ENCODE data around the gene TCF4.

TCF4 gene

GRCh38 chr18:55547705-55548056, 40.3 kb downstream of the TCF4 start:
- H3K9me3 Mint-ChIP-seq = peaks cover 7 to 11% of the 10 kb centered on the region in 2 donors

GRCh38 chr18:55546851-55547704, 40.9 kb downstream of the TCF4 start:
- H3K9me3 Mint-ChIP-seq = peaks cover 7 to 11% of the 10 kb centered on the region in 2 donors
- no peak overlapping the region for H3K27ac Mint-ChIP-seq
- DNase-seq (no peak), ATAC-seq (replicated peaks) (no peak)
- no peaks in the 10 kb centered on the region for H3K27me3 Mint-ChIP-seq
- no peaks in the 10 kb centered on the region for H3K36me3 Mint-ChIP-seq (ENCODE audit: insufficient read depth)
- no peaks in the 10 kb centered on the region for H3K4me1 Mint-ChIP-seq (ENCODE audit: low read depth in 2 of 2)
- H3K4me3 Mint-ChIP-seq = no peak overlapping the region

More at GRCh38 chr18:55547705-55548056, 40.3 kb downstream of the TCF4 start:
- no peaks in the 10 kb centered on the region for H3K27me3 Mint-ChIP-seq
- no peak for DNase-seq
- H3K4me1 Mint-ChIP-seq (ENCODE audit: low read depth in 2 of 2) = no peaks in the 10 kb centered on the region
- ATAC-seq (replicated peaks) = no peak
- no peak overlapping the region for H3K4me3 Mint-ChIP-seq
- H3K36me3 Mint-ChIP-seq (ENCODE audit: insufficient read depth) = no peaks in the 10 kb centered on the region
- no peak overlapping the region for H3K27ac Mint-ChIP-seq

- H3K9me3 Mint-ChIP-seq = peaks cover 0 to 4% of the 10 kb centered on the region in 2 donors
- no peaks in the 10 kb centered on the region for H3K27me3 Mint-ChIP-seq
- no peaks in the 10 kb centered on the region for H3K36me3 Mint-ChIP-seq (ENCODE audit: insufficient read depth)
- DNase-seq = no peak
- ATAC-seq (replicated peaks) = no peak
- H3K4me3 Mint-ChIP-seq = no peak overlapping the region
- no peaks in the 10 kb centered on the region for H3K4me1 Mint-ChIP-seq (ENCODE audit: low read depth in 2 of 2)
- H3K27ac Mint-ChIP-seq = no peak overlapping the region
Measured at GRCh38 chr18:55544014-55544413, 44.0 kb downstream of the TCF4 start.

- Mint-ChIP-seq H3K4me1 (ENCODE audit: low read depth in 2 of 2) (no peaks in the 10 kb centered on the region), H3K9me3 (peaks cover 0 to 7% of the 10 kb centered on the region in 2 donors), H3K27me3 (no peaks in the 10 kb centered on the region), H3K27ac (no peak overlapping the region), H3K36me3 (ENCODE audit: insufficient read depth) (no peaks in the 10 kb centered on the region), H3K4me3 (no peak overlapping the region)
- DNase-seq = no peak
- no peak for ATAC-seq (replicated peaks)
Measured at GRCh38 chr18:55543130-55543704, 44.8 kb downstream of the TCF4 start.

GRCh38 chr18:55541571-55541970, 46.4 kb downstream of the TCF4 start:
- no peak for DNase-seq

GRCh38 chr18:55539240-55539639, 48.8 kb downstream of the TCF4 start:
- peaks cover 0 to 7% of the 10 kb centered on the region in 2 donors for H3K9me3 Mint-ChIP-seq
- no peaks in the 10 kb centered on the region for H3K36me3 Mint-ChIP-seq (ENCODE audit: insufficient read depth)
- no peaks in the 10 kb centered on the region for H3K27me3 Mint-ChIP-seq
- ATAC-seq (replicated peaks) (no peak), DNase-seq (no peak)
- H3K27ac Mint-ChIP-seq = no peak overlapping the region
- no peaks in the 10 kb centered on the region for H3K4me1 Mint-ChIP-seq (ENCODE audit: low read depth in 2 of 2)
- no peak overlapping the region for H3K4me3 Mint-ChIP-seq

More at GRCh38 chr18:55541571-55541970, 46.4 kb downstream of the TCF4 start:
- ATAC-seq (replicated peaks) = no peak
- Mint-ChIP-seq H3K9me3 (peaks cover 0 to 7% of the 10 kb centered on the region in 2 donors), H3K27me3 (no peaks in the 10 kb centered on the region), H3K36me3 (ENCODE audit: insufficient read depth) (no peaks in the 10 kb centered on the region), H3K4me3 (no peak overlapping the region), H3K4me1 (ENCODE audit: low read depth in 2 of 2) (no peaks in the 10 kb centered on the region), H3K27ac (no peak overlapping the region)

GRCh38 chr18:55534996-55535395, 53.0 kb downstream of the TCF4 start:
- H3K27ac Mint-ChIP-seq = no peak overlapping the region
- no peak for DNase-seq
- ATAC-seq (replicated peaks) = no peak
- H3K27me3 Mint-ChIP-seq = no peaks in the 10 kb centered on the region
- peaks cover 0 to 2% of the 10 kb centered on the region in 2 donors for H3K9me3 Mint-ChIP-seq
- no peaks in the 10 kb centered on the region for H3K4me1 Mint-ChIP-seq (ENCODE audit: low read depth in 2 of 2)
- no peaks in the 10 kb centered on the region for H3K36me3 Mint-ChIP-seq (ENCODE audit: insufficient read depth)
- no peak overlapping the region for H3K4me3 Mint-ChIP-seq

GRCh38 chr18:55534547-55534946, 53.4 kb downstream of the TCF4 start:
- H3K27ac Mint-ChIP-seq = no peak overlapping the region

GRCh38 chr18:55530166-55530565, 57.8 kb downstream of the TCF4 start:
- Mint-ChIP-seq H3K27ac (no peak overlapping the region), H3K4me3 (no peak overlapping the region), H3K36me3 (ENCODE audit: insufficient read depth) (no peaks in the 10 kb centered on the region), H3K9me3 (no peaks in the 10 kb centered on the region), H3K27me3 (no peaks in the 10 kb centered on the region), H3K4me1 (ENCODE audit: low read depth in 2 of 2) (no peaks in the 10 kb centered on the region)
- DNase-seq (no peak), ATAC-seq (replicated peaks) (no peak)

More at GRCh38 chr18:55534547-55534946, 53.4 kb downstream of the TCF4 start:
- no peaks in the 10 kb centered on the region for H3K27me3 Mint-ChIP-seq
- H3K4me3 Mint-ChIP-seq = no peak overlapping the region
- no peaks in the 10 kb centered on the region for H3K36me3 Mint-ChIP-seq (ENCODE audit: insufficient read depth)
- H3K4me1 Mint-ChIP-seq (ENCODE audit: low read depth in 2 of 2) = no peaks in the 10 kb centered on the region
- ATAC-seq (replicated peaks) = no peak
- peaks cover 0 to 2% of the 10 kb centered on the region in 2 donors for H3K9me3 Mint-ChIP-seq
- DNase-seq = no peak

GRCh38 chr18:55529581-55529980, 58.4 kb downstream of the TCF4 start:
- DNase-seq = no peak
- Mint-ChIP-seq H3K27me3 (no peaks in the 10 kb centered on the region), H3K36me3 (ENCODE audit: insufficient read depth) (no peaks in the 10 kb centered on the region), H3K27ac (no peak overlapping the region), H3K9me3 (no peaks in the 10 kb centered on the region), H3K4me3 (no peak overlapping the region), H3K4me1 (ENCODE audit: low read depth in 2 of 2) (no peaks in the 10 kb centered on the region)
- no peak for ATAC-seq (replicated peaks)

- H3K9me3 Mint-ChIP-seq = no peaks in the 10 kb centered on the region
- no peaks in the 10 kb centered on the region for H3K4me1 Mint-ChIP-seq (ENCODE audit: low read depth in 2 of 2)
- H3K36me3 Mint-ChIP-seq (ENCODE audit: insufficient read depth) = no peaks in the 10 kb centered on the region
- DNase-seq = no peak
- no peaks in the 10 kb centered on the region for H3K27me3 Mint-ChIP-seq
- H3K27ac Mint-ChIP-seq = no peak overlapping the region
- H3K4me3 Mint-ChIP-seq = no peak overlapping the region
- no peak for ATAC-seq (replicated peaks)
Measured at GRCh38 chr18:55525845-55526244, 62.1 kb downstream of the TCF4 start.

- ATAC-seq (replicated peaks) (no peak), DNase-seq (no peak)
- Mint-ChIP-seq H3K4me1 (ENCODE audit: low read depth in 2 of 2) (no peaks in the 10 kb centered on the region), H3K27ac (no peak overlapping the region), H3K9me3 (no peaks in the 10 kb centered on the region), H3K27me3 (no peaks in the 10 kb centered on the region), H3K4me3 (no peak overlapping the region), H3K36me3 (ENCODE audit: insufficient read depth) (no peaks in the 10 kb centered on the region)
Measured at GRCh38 chr18:55524353-55525073, 63.5 kb downstream of the TCF4 start.

GRCh38 chr18:55523001-55523400, 65.0 kb downstream of the TCF4 start:
- H3K9me3 Mint-ChIP-seq = no peaks in the 10 kb centered on the region
- DNase-seq = no peak
- H3K4me1 Mint-ChIP-seq (ENCODE audit: low read depth in 2 of 2) = no peaks in the 10 kb centered on the region
- no peak for ATAC-seq (replicated peaks)
- H3K4me3 Mint-ChIP-seq = no peak overlapping the region
- H3K36me3 Mint-ChIP-seq (ENCODE audit: insufficient read depth) = no peaks in the 10 kb centered on the region
- no peak overlapping the region for H3K27ac Mint-ChIP-seq
- no peaks in the 10 kb centered on the region for H3K27me3 Mint-ChIP-seq

GRCh38 chr18:55522011-55522410, 66.0 kb downstream of the TCF4 start:
- H3K27ac Mint-ChIP-seq = no peak overlapping the region
- no peaks in the 10 kb centered on the region for H3K4me1 Mint-ChIP-seq (ENCODE audit: low read depth in 2 of 2)
- H3K36me3 Mint-ChIP-seq (ENCODE audit: insufficient read depth) = no peaks in the 10 kb centered on the region
- H3K4me3 Mint-ChIP-seq = no peak overlapping the region
- H3K9me3 Mint-ChIP-seq = no peaks in the 10 kb centered on the region
- H3K27me3 Mint-ChIP-seq = no peaks in the 10 kb centered on the region
- DNase-seq (no peak), ATAC-seq (replicated peaks) (no peak)
